Ishikawa (cell line): Measurements from ENCODE around the gene MITF.

ENCODE experiments used
- CEBPB ChIP-seq: IDR thresholded peaks from 2 replicates; pipeline ENCODE4 v1.6.1; 2012
- CREB1 ChIP-seq: IDR thresholded peaks from 2 replicates; pipeline ENCODE4 v1.6.1; 2012; ENCODE audit warnings: low read depth
- EGR1 ChIP-seq: IDR thresholded peaks from 2 replicates; pipeline ENCODE4 v1.6.1; 2012
- EP300 ChIP-seq: IDR thresholded peaks from 2 replicates; pipeline ENCODE4 v1.6.1; 2012; ENCODE audit warnings: borderline replicate concordance
- RAD21 ChIP-seq: IDR thresholded peaks from 2 replicates; pipeline ENCODE4 v1.6.1; 2012; ENCODE audit warnings: low read depth
- TCF12 ChIP-seq: IDR thresholded peaks from 2 replicates; pipeline ENCODE4 v1.6.1; 2012; ENCODE audit warnings: low read depth
- TF ChIP-seq, protein P1 (sequence below): IDR thresholded peaks from 2 replicates; pipeline ENCODE4 v1.6.1; 2012

DNA sequence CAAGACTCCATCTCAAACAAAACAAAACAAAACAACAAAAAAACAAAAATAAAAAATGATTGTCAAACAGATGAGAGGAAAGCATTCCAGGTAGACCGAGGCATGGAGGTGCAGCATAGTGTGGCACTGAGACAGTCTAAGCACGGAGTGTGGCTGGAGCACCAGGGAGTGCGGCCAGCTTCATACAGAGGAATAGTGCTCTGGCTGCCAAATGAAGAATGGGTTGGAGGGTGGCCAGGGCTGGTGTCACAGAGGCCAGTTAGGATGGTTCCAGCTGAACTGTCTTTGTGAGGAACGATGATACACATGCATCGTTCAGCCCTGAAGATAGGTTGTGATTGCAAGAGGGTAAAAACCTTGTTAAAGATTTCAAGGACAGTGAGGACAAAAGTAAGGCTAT lies 28.3 kb downstream of the MITF start:
- TF ChIP-seq EGR1 (no peak), CREB1 (no peak), TCF12 (no peak), CEBPB (no peak), EP300 (no peak), RAD21 (no peak)
- TF ChIP-seq, protein P1, sequence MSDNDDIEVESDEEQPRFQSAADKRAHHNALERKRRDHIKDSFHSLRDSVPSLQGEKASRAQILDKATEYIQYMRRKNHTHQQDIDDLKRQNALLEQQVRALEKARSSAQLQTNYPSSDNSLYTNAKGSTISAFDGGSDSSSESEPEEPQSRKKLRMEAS = no peak
